ENCODE results near the gene PRDM5. TPM values are rescaled to one million over a fixed set of nuclear protein-coding genes. Genes with fewer than 3 reads are reported as not detected.

Gene PRDM5
- total RNA-seq, 1 experiment from 2014 or later: 1.4 TPM

- no peaks in the 10 kb centered on the region for H3K27me3 ChIP-seq (ENCODE audit: low read length)
- H3K27ac ChIP-seq (ENCODE audit: low read length): no peak overlapping the region
- no peaks in the 10 kb centered on the region for H3K79me2 ChIP-seq (ENCODE audit: low read length)
- H3K9me2 ChIP-seq (replicated peaks; ENCODE audit: insufficient read depth, low read length): no peaks in the 10 kb centered on the region
- no peaks in the 10 kb centered on the region for H3K4me1 ChIP-seq (ENCODE audit: low read length)
- H3K4me3 ChIP-seq (ENCODE audit: low read length): no peak overlapping the region
- H4K20me1 ChIP-seq (ENCODE audit: insufficient read depth, low read depth, low read length): no peaks in the 10 kb centered on the region
- DNase-seq: no peak
- H3K36me3 ChIP-seq (ENCODE audit: insufficient read depth, low read length): no peaks in the 10 kb centered on the region
- H3K9ac ChIP-seq (ENCODE audit: low read length): no peak overlapping the region
- no peak overlapping the region for H3K4me2 ChIP-seq (ENCODE audit: low read depth, low read length, poor library complexity, severe bottlenecking)
- no peak overlapping the region for H2AFZ ChIP-seq (ENCODE audit: low read length)
- H3K9me3 ChIP-seq (ENCODE audit: low read length): no peaks in the 10 kb centered on the region
Observed at GRCh38 chr4:120691106-120691505, 231.4 kb downstream of the PRDM5 start.

GRCh38 chr4:120688791-120689190, 233.7 kb downstream of the PRDM5 start:
- Histone ChIP-seq H3K27ac (ENCODE audit: low read length) (no peak overlapping the region), H3K9ac (ENCODE audit: low read length) (no peak overlapping the region), H3K9me2 (replicated peaks; ENCODE audit: insufficient read depth, low read length) (no peaks in the 10 kb centered on the region), H3K36me3 (ENCODE audit: insufficient read depth, low read length) (no peaks in the 10 kb centered on the region), H3K79me2 (ENCODE audit: low read length) (no peaks in the 10 kb centered on the region), H3K27me3 (ENCODE audit: low read length) (no peaks in the 10 kb centered on the region), H3K9me3 (ENCODE audit: low read length) (no peaks in the 10 kb centered on the region), H3K4me2 (ENCODE audit: low read depth, low read length, poor library complexity, severe bottlenecking) (no peak overlapping the region), H3K4me1 (ENCODE audit: low read length) (no peaks in the 10 kb centered on the region), H4K20me1 (ENCODE audit: insufficient read depth, low read depth, low read length) (no peaks in the 10 kb centered on the region), H2AFZ (ENCODE audit: low read length) (no peak overlapping the region), H3K4me3 (ENCODE audit: low read length) (no peak overlapping the region)
- no peak for DNase-seq

GRCh38 chr4:120685756-120686278, 236.7 kb downstream of the PRDM5 start:
- no peaks in the 10 kb centered on the region for H3K9me3 ChIP-seq (ENCODE audit: low read length)
- no peak overlapping the region for H2AFZ ChIP-seq (ENCODE audit: low read length)
- H3K27ac ChIP-seq (ENCODE audit: low read length): no peak overlapping the region
- no peaks in the 10 kb centered on the region for H3K36me3 ChIP-seq (ENCODE audit: insufficient read depth, low read length)
- no peak overlapping the region for H3K4me3 ChIP-seq (ENCODE audit: low read length)
- H3K4me2 ChIP-seq (ENCODE audit: low read depth, low read length, poor library complexity, severe bottlenecking): no peak overlapping the region
- H3K9me2 ChIP-seq (replicated peaks; ENCODE audit: insufficient read depth, low read length): no peaks in the 10 kb centered on the region
- no peak overlapping the region for H3K9ac ChIP-seq (ENCODE audit: low read length)
- no peaks in the 10 kb centered on the region for H4K20me1 ChIP-seq (ENCODE audit: insufficient read depth, low read depth, low read length)
- no peaks in the 10 kb centered on the region for H3K27me3 ChIP-seq (ENCODE audit: low read length)
- no peaks in the 10 kb centered on the region for H3K4me1 ChIP-seq (ENCODE audit: low read length)
- H3K79me2 ChIP-seq (ENCODE audit: low read length): no peaks in the 10 kb centered on the region
- no peak for DNase-seq

GRCh38 chr4:120683897-120684540, 238.5 kb downstream of the PRDM5 start:
- no peak overlapping the region for H3K4me2 ChIP-seq (ENCODE audit: low read depth, low read length, poor library complexity, severe bottlenecking)
- no peak overlapping the region for H3K4me3 ChIP-seq (ENCODE audit: low read length)
- H2AFZ ChIP-seq (ENCODE audit: low read length): no peak overlapping the region
- H3K9ac ChIP-seq (ENCODE audit: low read length): no peak overlapping the region
- H3K27ac ChIP-seq (ENCODE audit: low read length): no peak overlapping the region
- H3K27me3 ChIP-seq (ENCODE audit: low read length): no peaks in the 10 kb centered on the region
- no peaks in the 10 kb centered on the region for H3K4me1 ChIP-seq (ENCODE audit: low read length)
- no peaks in the 10 kb centered on the region for H4K20me1 ChIP-seq (ENCODE audit: insufficient read depth, low read depth, low read length)
- H3K9me3 ChIP-seq (ENCODE audit: low read length): no peaks in the 10 kb centered on the region
- H3K36me3 ChIP-seq (ENCODE audit: insufficient read depth, low read length): no peaks in the 10 kb centered on the region
- H3K9me2 ChIP-seq (replicated peaks; ENCODE audit: insufficient read depth, low read length): no peaks in the 10 kb centered on the region
- DNase-seq: no peak
- no peaks in the 10 kb centered on the region for H3K79me2 ChIP-seq (ENCODE audit: low read length)

GRCh38 chr4:120682981-120683380, 239.5 kb downstream of the PRDM5 start:
- no peak overlapping the region for H3K27ac ChIP-seq (ENCODE audit: low read length)
- H3K27me3 ChIP-seq (ENCODE audit: low read length): no peaks in the 10 kb centered on the region
- H4K20me1 ChIP-seq (ENCODE audit: insufficient read depth, low read depth, low read length): no peaks in the 10 kb centered on the region
- H3K9ac ChIP-seq (ENCODE audit: low read length): no peak overlapping the region
- H3K9me2 ChIP-seq (replicated peaks; ENCODE audit: insufficient read depth, low read length): no peaks in the 10 kb centered on the region
- no peak overlapping the region for H2AFZ ChIP-seq (ENCODE audit: low read length)
- H3K79me2 ChIP-seq (ENCODE audit: low read length): no peaks in the 10 kb centered on the region
- H3K4me3 ChIP-seq (ENCODE audit: low read length): no peak overlapping the region
- no peak overlapping the region for H3K4me2 ChIP-seq (ENCODE audit: low read depth, low read length, poor library complexity, severe bottlenecking)
- H3K36me3 ChIP-seq (ENCODE audit: insufficient read depth, low read length): no peaks in the 10 kb centered on the region
- H3K9me3 ChIP-seq (ENCODE audit: low read length): no peaks in the 10 kb centered on the region
- no peaks in the 10 kb centered on the region for H3K4me1 ChIP-seq (ENCODE audit: low read length)
- no peak for DNase-seq

- H2AFZ ChIP-seq (ENCODE audit: low read length): no peak overlapping the region
- no peak overlapping the region for H3K9ac ChIP-seq (ENCODE audit: low read length)
- H3K9me3 ChIP-seq (ENCODE audit: low read length): no peaks in the 10 kb centered on the region
- no peaks in the 10 kb centered on the region for H3K27me3 ChIP-seq (ENCODE audit: low read length)
- no peaks in the 10 kb centered on the region for H3K4me1 ChIP-seq (ENCODE audit: low read length)
- H3K9me2 ChIP-seq (replicated peaks; ENCODE audit: insufficient read depth, low read length): no peaks in the 10 kb centered on the region
- H3K4me2 ChIP-seq (ENCODE audit: low read depth, low read length, poor library complexity, severe bottlenecking): no peak overlapping the region
- H3K36me3 ChIP-seq (ENCODE audit: insufficient read depth, low read length): no peaks in the 10 kb centered on the region
- H3K79me2 ChIP-seq (ENCODE audit: low read length): no peaks in the 10 kb centered on the region
- H3K27ac ChIP-seq (ENCODE audit: low read length): no peak overlapping the region
- no peak for DNase-seq
- H4K20me1 ChIP-seq (ENCODE audit: insufficient read depth, low read depth, low read length): no peaks in the 10 kb centered on the region
- no peak overlapping the region for H3K4me3 ChIP-seq (ENCODE audit: low read length)
Observed at GRCh38 chr4:120680647-120681228, 241.8 kb downstream of the PRDM5 start.

- H2AFZ ChIP-seq (ENCODE audit: low read length): no peak overlapping the region
- no peak for DNase-seq
- no peaks in the 10 kb centered on the region for H3K36me3 ChIP-seq (ENCODE audit: insufficient read depth, low read length)
- H3K79me2 ChIP-seq (ENCODE audit: low read length): no peaks in the 10 kb centered on the region
- no peak overlapping the region for H3K9ac ChIP-seq (ENCODE audit: low read length)
- no peak overlapping the region for H3K27ac ChIP-seq (ENCODE audit: low read length)
- no peak overlapping the region for H3K4me3 ChIP-seq (ENCODE audit: low read length)
- no peak overlapping the region for H3K4me2 ChIP-seq (ENCODE audit: low read depth, low read length, poor library complexity, severe bottlenecking)
- H3K9me2 ChIP-seq (replicated peaks; ENCODE audit: insufficient read depth, low read length): no peaks in the 10 kb centered on the region
- H3K4me1 ChIP-seq (ENCODE audit: low read length): no peaks in the 10 kb centered on the region
- H3K9me3 ChIP-seq (ENCODE audit: low read length): no peaks in the 10 kb centered on the region
- no peaks in the 10 kb centered on the region for H3K27me3 ChIP-seq (ENCODE audit: low read length)
- no peaks in the 10 kb centered on the region for H4K20me1 ChIP-seq (ENCODE audit: insufficient read depth, low read depth, low read length)
Observed at GRCh38 chr4:120673696-120674095, 248.8 kb downstream of the PRDM5 start.

GRCh38 chr4:120672558-120673147, 249.9 kb downstream of the PRDM5 start:
- Histone ChIP-seq H2AFZ (ENCODE audit: low read length) (no peak overlapping the region), H3K9me3 (ENCODE audit: low read length) (no peaks in the 10 kb centered on the region), H3K4me1 (ENCODE audit: low read length) (no peaks in the 10 kb centered on the region), H3K79me2 (ENCODE audit: low read length) (no peaks in the 10 kb centered on the region), H3K4me2 (ENCODE audit: low read depth, low read length, poor library complexity, severe bottlenecking) (no peak overlapping the region), H3K27me3 (ENCODE audit: low read length) (no peaks in the 10 kb centered on the region), H3K4me3 (ENCODE audit: low read length) (no peak overlapping the region), H3K27ac (ENCODE audit: low read length) (no peak overlapping the region), H3K9me2 (replicated peaks; ENCODE audit: insufficient read depth, low read length) (no peaks in the 10 kb centered on the region), H4K20me1 (ENCODE audit: insufficient read depth, low read depth, low read length) (no peaks in the 10 kb centered on the region), H3K36me3 (ENCODE audit: insufficient read depth, low read length) (no peaks in the 10 kb centered on the region), H3K9ac (ENCODE audit: low read length) (no peak overlapping the region)
- DNase-seq: no peak

All from Karpas-422 (cell line).